Activated naive CD4-positive, alpha-beta T cell treated with anti-CD3 and anti-CD28 coated beads, Interleukin-2, amount 50 U/mL, for 16 hours (primary cell): ENCODE data around the gene TSPAN32.
"Not testable (repeated sequence)": the region's sequence is repeated elsewhere in the genome, so short reads cannot be mapped to it uniquely, and the experiment has no call there.

Experiments
- DNase-seq: peaks from one replicate; pipeline ENCODE4 v3.0.0-alpha.2; 2020

TSPAN32 gene

GRCh38 chr11:2316963-2317244 lies 15.1 kb downstream of the TSPAN32 start:
- no peak for DNase-seq

- DNase-seq: no peak
Measured at GRCh38 chr11:2317354-2318050, 15.7 kb downstream of the TSPAN32 start.

GRCh38 chr11:2318123-2318522 lies 16.3 kb downstream of the TSPAN32 start:
- no peak for DNase-seq

GRCh38 chr11:2318707-2319106 lies 16.9 kb downstream of the TSPAN32 start:
- DNase-seq: no peak

- no peak for DNase-seq
Measured at GRCh38 chr11:2319791-2320472, 18.1 kb downstream of the TSPAN32 start.

GRCh38 chr11:2320568-2321310 lies 18.9 kb downstream of the TSPAN32 start:
- no peak for DNase-seq

- DNase-seq: no peak
Measured at GRCh38 chr11:2321311-2321683, 19.5 kb downstream of the TSPAN32 start.

GRCh38 chr11:2325123-2325522 lies 23.3 kb downstream of the TSPAN32 start:
- no peak for DNase-seq

GRCh38 chr11:2325719-2326118 lies 23.9 kb downstream of the TSPAN32 start:
- no peak for DNase-seq

- no peak for DNase-seq
Measured at GRCh38 chr11:2327032-2327431, 25.2 kb downstream of the TSPAN32 start.

- DNase-seq: no peak
Measured at GRCh38 chr11:2328021-2328420, 26.2 kb downstream of the TSPAN32 start.

GRCh38 chr11:2328656-2329354 lies 27.0 kb downstream of the TSPAN32 start:
- DNase-seq: no peak

- no peak for DNase-seq
Measured at GRCh38 chr11:2329551-2329950, 27.7 kb downstream of the TSPAN32 start.

- no peak for DNase-seq
Measured at GRCh38 chr11:2330696-2331095, 28.9 kb downstream of the TSPAN32 start.

GRCh38 chr11:2331404-2331803 lies 29.6 kb downstream of the TSPAN32 start:
- no peak for DNase-seq

- not testable (repeated sequence) for DNase-seq
Measured at GRCh38 chr11:2332569-2332968, 30.8 kb downstream of the TSPAN32 start.

- not testable (repeated sequence) for DNase-seq
Measured at GRCh38 chr11:2333486-2334205, 31.8 kb downstream of the TSPAN32 start.

GRCh38 chr11:2335286-2335685 lies 33.5 kb downstream of the TSPAN32 start:
- not testable (repeated sequence) for DNase-seq

- not testable (repeated sequence) for DNase-seq
Measured at GRCh38 chr11:2338760-2339159, 36.9 kb downstream of the TSPAN32 start.

- DNase-seq: no peak
Measured at GRCh38 chr11:2342557-2342956, 40.7 kb downstream of the TSPAN32 start.

- DNase-seq: no peak
Measured at GRCh38 chr11:2342981-2343380, 41.2 kb downstream of the TSPAN32 start.

GRCh38 chr11:2343502-2343901 lies 41.7 kb downstream of the TSPAN32 start:
- no peak for DNase-seq

- no peak for DNase-seq
Measured at GRCh38 chr11:2345050-2345449, 43.2 kb downstream of the TSPAN32 start.
